Upper lobe of left lung (tissue), 4 donors: Measurements from ENCODE around the gene BPTF.

Source experiments
- EP300 ChIP-seq, 4 donors: sonication (generic); formaldehyde crosslinking; IDR thresholded peaks; one replicate each; pipeline ENCODE4 v1.5.1; 2017; ENCODE audit warnings: antibody characterized with exemption in 4 of 4, control low read depth in 2 of 4
- POLR2AphosphoS5 ChIP-seq, 2 donors: sonication (generic); formaldehyde crosslinking; IDR thresholded peaks; one replicate each; pipeline ENCODE4 v1.5.1; 2017; ENCODE audit warnings: antibody characterized with exemption in 2 of 2

- no peak for TF ChIP-seq EP300 (IDR thresholded peaks at IDR 0.05)
- no peak for TF ChIP-seq POLR2AphosphoS5 (IDR thresholded peaks at IDR 0.05)
These were observed 158.0 kb downstream of the BPTF start for GRCh38 chr17:67983383-67983688.
